ENCODE data around the gene HS2ST1. TPM values are rescaled to one million over a fixed set of nuclear protein-coding genes. Genes with fewer than 3 reads are reported as not detected.

Gene HS2ST1
- total RNA-seq, 1 donor from 2014 or later, result 19.0 TPM

DNA sequence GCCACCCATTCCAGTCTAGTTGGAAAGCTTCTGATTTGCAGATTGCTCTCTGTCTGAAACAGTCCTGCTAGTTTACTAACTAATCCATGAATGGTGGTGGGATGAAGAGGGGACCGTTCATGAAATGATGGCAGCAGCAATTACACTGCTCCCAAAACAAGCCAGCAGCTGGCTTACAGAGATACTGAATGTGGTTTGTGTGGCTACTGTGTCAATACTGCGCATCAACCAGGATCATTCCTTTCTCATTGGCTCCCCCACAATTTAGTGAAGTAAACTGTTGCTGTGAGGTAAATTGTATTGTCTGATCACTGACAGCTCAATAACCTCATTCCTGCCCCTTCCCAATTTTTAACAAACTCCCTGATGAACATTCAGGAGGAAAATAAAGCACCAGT is 222.9 kb downstream of the HS2ST1 start:
- TF ChIP-seq, protein P1, sequence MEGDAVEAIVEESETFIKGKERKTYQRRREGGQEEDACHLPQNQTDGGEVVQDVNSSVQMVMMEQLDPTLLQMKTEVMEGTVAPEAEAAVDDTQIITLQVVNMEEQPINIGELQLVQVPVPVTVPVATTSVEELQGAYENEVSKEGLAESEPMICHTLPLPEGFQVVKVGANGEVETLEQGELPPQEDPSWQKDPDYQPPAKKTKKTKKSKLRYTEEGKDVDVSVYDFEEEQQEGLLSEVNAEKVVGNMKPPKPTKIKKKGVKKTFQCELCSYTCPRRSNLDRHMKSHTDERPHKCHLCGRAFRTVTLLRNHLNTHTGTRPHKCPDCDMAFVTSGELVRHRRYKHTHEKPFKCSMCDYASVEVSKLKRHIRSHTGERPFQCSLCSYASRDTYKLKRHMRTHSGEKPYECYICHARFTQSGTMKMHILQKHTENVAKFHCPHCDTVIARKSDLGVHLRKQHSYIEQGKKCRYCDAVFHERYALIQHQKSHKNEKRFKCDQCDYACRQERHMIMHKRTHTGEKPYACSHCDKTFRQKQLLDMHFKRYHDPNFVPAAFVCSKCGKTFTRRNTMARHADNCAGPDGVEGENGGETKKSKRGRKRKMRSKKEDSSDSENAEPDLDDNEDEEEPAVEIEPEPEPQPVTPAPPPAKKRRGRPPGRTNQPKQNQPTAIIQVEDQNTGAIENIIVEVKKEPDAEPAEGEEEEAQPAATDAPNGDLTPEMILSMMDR (IDR thresholded peaks at IDR 0.05; ENCODE audit: insufficient read depth, low read length, severe bottlenecking), result no peak
- no peak overlapping the region for H3K4me3 ChIP-seq (ENCODE audit: low read depth, low read length)
- H3K27me3 ChIP-seq (ENCODE audit: control insufficient read depth, insufficient read depth, low read length), result no peaks in the 10 kb centered on the region
- no peak for DNase-seq (ENCODE audit: low read depth)
- FAIRE-seq, result no peak
- no peaks in the 10 kb centered on the region for H3K36me3 ChIP-seq (ENCODE audit: control insufficient read depth, insufficient read depth, low read length)

DNA sequence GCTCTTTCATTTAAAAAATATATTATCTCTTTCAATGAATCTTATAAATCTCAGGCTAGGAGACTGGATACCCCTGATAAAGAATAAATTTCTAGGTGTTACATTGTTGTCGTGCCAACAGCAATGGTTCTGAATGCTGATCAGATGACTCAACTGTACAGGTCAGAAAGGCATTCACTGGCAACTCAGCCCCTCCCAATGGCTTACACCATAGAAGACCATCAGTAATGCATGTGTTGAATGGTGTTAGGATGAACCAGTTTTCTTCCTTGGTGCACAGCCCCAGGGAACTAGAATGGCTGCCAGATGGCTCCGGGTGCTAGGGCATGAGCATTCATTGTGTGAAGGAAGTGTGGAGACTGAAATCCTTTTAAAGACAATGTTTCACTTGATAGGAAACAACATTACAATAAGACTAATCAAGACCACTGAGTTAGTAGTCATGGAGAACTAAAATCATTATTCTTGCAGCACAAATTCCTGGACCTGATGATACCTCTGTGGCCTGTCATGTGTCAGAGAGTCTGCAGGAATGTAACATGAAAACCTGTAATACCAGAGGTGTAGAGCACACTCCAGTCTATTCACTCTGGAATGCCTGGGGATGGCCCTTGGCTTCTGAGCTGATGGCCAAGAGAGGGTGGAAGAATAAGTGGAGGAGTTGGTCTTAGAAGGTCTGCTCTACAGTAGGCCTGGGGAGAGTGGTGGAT is 226.6 kb downstream of the HS2ST1 start:
- no peak overlapping the region for H3K4me3 ChIP-seq (ENCODE audit: low read depth, low read length)
- TF ChIP-seq, protein P1 (IDR thresholded peaks at IDR 0.05; ENCODE audit: insufficient read depth, low read length, severe bottlenecking), result no peak
- FAIRE-seq, result no peak
- peak; percentile 83 for DNase-seq (ENCODE audit: low read depth)
- no peaks in the 10 kb centered on the region for H3K27me3 ChIP-seq (ENCODE audit: control insufficient read depth, insufficient read depth, low read length)
- no peaks in the 10 kb centered on the region for H3K36me3 ChIP-seq (ENCODE audit: control insufficient read depth, insufficient read depth, low read length)

DNA sequence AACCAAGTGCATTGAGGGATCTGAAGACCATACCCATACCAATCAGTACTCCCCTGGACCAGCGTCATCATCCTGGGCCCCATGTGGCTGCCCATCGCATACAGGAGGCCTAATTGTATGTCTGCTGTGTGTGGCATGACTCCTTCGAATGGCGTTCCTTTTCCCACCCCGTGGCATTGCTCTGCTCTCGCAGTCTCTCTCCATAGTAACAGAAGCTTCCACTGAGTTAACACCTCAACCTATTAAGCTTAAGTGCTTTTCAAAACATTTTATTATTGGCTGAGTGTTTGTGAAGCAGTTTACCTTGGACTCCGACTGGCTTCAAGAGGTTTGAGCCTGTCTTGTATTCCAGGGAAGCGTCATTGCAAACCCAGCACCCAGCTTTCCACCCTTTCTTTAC is 227.1 kb downstream of the HS2ST1 start:
- Histone ChIP-seq H3K36me3 (ENCODE audit: control insufficient read depth, insufficient read depth, low read length) (no peaks in the 10 kb centered on the region), H3K4me3 (ENCODE audit: low read depth, low read length) (no peak overlapping the region), H3K27me3 (ENCODE audit: control insufficient read depth, insufficient read depth, low read length) (no peaks in the 10 kb centered on the region)
- FAIRE-seq, result no peak
- TF ChIP-seq, protein P1 (IDR thresholded peaks at IDR 0.05; ENCODE audit: insufficient read depth, low read length, severe bottlenecking), result no peak
- no peak for DNase-seq (ENCODE audit: low read depth)

DNA sequence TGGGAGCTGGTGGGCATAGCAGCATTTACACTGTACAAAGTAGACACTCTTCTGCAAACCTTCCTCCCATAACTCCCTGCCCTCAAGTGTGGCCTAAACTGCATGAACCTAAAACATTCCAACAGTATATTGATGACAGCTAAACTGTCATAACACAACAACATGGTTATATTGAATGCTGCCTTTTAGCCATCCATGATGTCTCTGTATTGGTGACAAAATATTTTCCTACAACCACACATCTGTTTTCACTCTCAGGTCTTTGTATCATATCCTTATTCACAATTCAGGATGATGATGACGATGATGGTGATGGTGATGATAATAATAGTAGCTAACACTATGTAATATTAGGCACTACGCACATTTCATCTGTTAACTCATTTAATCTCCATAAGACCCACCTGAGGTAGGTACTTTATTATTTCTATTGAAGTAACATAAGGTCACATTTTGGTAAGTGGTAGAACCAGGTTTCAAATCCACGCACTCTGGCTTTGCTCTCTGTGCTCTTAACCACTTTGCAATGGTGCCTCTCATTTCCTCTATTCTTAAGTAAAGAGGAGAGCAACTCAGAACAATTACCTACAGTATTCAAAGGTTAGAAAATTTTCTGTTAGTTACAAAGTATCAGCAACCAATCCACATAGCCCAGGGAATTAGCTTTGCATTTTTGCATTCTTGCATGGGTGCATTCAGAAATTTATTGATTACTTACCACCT is 229.1 kb downstream of the HS2ST1 start:
- no peaks in the 10 kb centered on the region for H3K27me3 ChIP-seq (ENCODE audit: control insufficient read depth, insufficient read depth, low read length)
- no peak for FAIRE-seq
- DNase-seq (ENCODE audit: low read depth), result no peak
- TF ChIP-seq, protein P1 (IDR thresholded peaks at IDR 0.05; ENCODE audit: insufficient read depth, low read length, severe bottlenecking), result no peak
- H3K4me3 ChIP-seq (ENCODE audit: low read depth, low read length), result no peak overlapping the region
- no peaks in the 10 kb centered on the region for H3K36me3 ChIP-seq (ENCODE audit: control insufficient read depth, insufficient read depth, low read length)

DNA sequence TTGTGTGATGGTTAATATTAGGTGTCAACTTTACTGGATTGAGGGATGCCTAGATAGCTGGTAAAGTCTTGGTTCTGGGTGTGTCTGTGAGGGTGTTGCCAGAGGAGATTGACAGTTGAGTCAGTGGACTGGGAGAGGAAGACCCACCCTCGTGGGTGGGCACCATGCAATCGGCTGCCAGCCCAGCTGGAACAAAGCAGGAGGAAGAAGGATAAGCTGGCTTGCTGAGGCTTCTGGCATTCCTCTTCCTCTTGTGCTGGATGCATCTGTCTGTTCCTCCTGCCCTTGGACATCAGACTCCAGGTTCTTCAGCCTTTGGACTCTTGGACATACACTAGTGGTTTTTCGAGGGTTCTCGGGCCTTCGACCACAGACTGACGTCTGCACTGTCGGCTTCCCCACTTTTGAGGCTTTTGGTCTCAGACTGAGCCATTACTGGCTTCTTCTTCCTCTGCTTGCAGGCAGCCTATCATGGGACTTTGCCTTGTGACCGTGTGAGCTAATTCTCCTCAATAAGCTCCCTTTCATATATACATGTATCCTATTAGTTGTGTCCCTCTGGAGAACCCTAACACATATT is 230.0 kb downstream of the HS2ST1 start:
- no peak for FAIRE-seq
- TF ChIP-seq, protein P1 (IDR thresholded peaks at IDR 0.05; ENCODE audit: insufficient read depth, low read length, severe bottlenecking), result no peak
- H3K4me3 ChIP-seq (ENCODE audit: low read depth, low read length), result no peak overlapping the region

More for the DNA sequence above, 230.0 kb downstream of the HS2ST1 start:
- Histone ChIP-seq H3K36me3 (ENCODE audit: control insufficient read depth, insufficient read depth, low read length) (no peaks in the 10 kb centered on the region), H3K27me3 (ENCODE audit: control insufficient read depth, insufficient read depth, low read length) (no peaks in the 10 kb centered on the region)
- DNase-seq (ENCODE audit: low read depth), result no peak
